Measurements from ENCODE around the gene ANKRD40CL. TPM values are rescaled to one million over a fixed set of nuclear protein-coding genes. Genes with fewer than 3 reads are reported as not detected.

Gene ANKRD40CL
- total and polyA plus RNA-seq, 9 of the 15 experiments (the other 6 are each of a cell fraction or from before 2014, with no cell fraction given): not detected

GRCh38 chr17:50764734-50765149 lies 2.6 kb downstream of the ANKRD40CL start:
- H3K4me2 ChIP-seq (ENCODE audit: insufficient read depth, low read length): no peak overlapping the region
- no peak for DNase-seq (ENCODE audit: extremely low read depth in 1 of 4, low spot score in 3 of 4)
- H3K27ac ChIP-seq (ENCODE audit: extremely low read depth, low read depth, low read length): no peak overlapping the region
- intact Hi-C loops (cut with micrococcal nuclease) (loop anchor here (5.0 kb wide), 1 partner anchor 42 kb away; no protein-coding TSS in a partner anchor), in situ Hi-C loops (cut with MboI) (no loop called here)
- no peak for FAIRE-seq
- no peak for ATAC-seq
- no peaks in the 10 kb centered on the region for H3K36me3 ChIP-seq (ENCODE audit: control insufficient read depth, insufficient read depth, low read length)
- H3K4me1 ChIP-seq (replicated peaks in 1 of 2; ENCODE audit: control insufficient read depth in 2 of 2, insufficient read depth in 2 of 2, low read length in 2 of 2): peaks cover 5 to 8% of the 10 kb centered on the region in 2 experiments; a peak in 3 of 5 replicates
- ChIA-PET CTCF (ENCODE audit: low intra/inter-chr PET ratio) (no interaction called here), POLR2A (interaction anchor here (1.1 to 2.0 kb wide), 2 partner anchors 11 to 38 kb away, joined by 3 to 7 read pairs; no protein-coding TSS in a partner anchor)
- no peak overlapping the region for H3K4me3 ChIP-seq
- H3K9me1 ChIP-seq (ENCODE audit: control insufficient read depth, insufficient read depth, low read length): no peaks in the 10 kb centered on the region
- H3K79me2 ChIP-seq (ENCODE audit: control insufficient read depth, insufficient read depth, low read length): no peaks in the 10 kb centered on the region
- no peaks in the 10 kb centered on the region for H4K20me1 ChIP-seq (replicated peaks; ENCODE audit: control insufficient read depth, insufficient read depth, low read length)
- no peaks in the 10 kb centered on the region for H3K9me3 ChIP-seq (replicated peaks; ENCODE audit: control insufficient read depth, insufficient read depth, low read depth, low read length)
- no peaks in the 10 kb centered on the region for H3K27me3 ChIP-seq (ENCODE audit: control insufficient read depth in 2 of 2, insufficient read depth in 2 of 2, low read length in 2 of 2)
- WGBS (ENCODE audit: insufficient coverage, low coverage, missing lambda C conversion rate): 35% methylated on average over 2 of the region's 2 CpGs
- no peak for TF ChIP-seq ZNF3 (CRISPR knock-in tag; IDR thresholded peaks at IDR 0.05)
- TF ChIP-seq, protein P1, sequence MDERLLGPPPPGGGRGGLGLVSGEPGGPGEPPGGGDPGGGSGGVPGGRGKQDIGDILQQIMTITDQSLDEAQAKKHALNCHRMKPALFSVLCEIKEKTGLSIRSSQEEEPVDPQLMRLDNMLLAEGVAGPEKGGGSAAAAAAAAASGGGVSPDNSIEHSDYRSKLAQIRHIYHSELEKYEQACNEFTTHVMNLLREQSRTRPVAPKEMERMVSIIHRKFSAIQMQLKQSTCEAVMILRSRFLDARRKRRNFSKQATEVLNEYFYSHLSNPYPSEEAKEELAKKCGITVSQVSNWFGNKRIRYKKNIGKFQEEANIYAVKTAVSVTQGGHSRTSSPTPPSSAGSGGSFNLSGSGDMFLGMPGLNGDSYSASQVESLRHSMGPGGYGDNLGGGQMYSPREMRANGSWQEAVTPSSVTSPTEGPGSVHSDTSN (CRISPR knock-in tag; IDR thresholded peaks at IDR 0.05; ENCODE audit: low read depth): no peak
- TF ChIP-seq, protein P1 (tag; conservative IDR thresholded peaks at IDR 0.05; ENCODE audit: low read depth): peak; percentile 41; the same call in 1 of the 2 replicates
- H3K9ac ChIP-seq (ENCODE audit: insufficient read depth in 1 of 2, low read depth in 2 of 2, low read length in 2 of 2): no peak overlapping the region
- no TSS peak for BruUV-seq (replicated peaks)
- no peak overlapping the region for H2AFZ ChIP-seq (ENCODE audit: low read depth, low read length)

Data from K562 (cell line).